Fibroblast of upper back skin (primary cell): ENCODE results near the gene HELZ2.
"Not testable (repeated sequence)": the region's sequence is repeated elsewhere in the genome, so short reads cannot be mapped to it uniquely, and the experiment has no call there.

Source experiments
- DNase-seq: peaks from one replicate; pipeline ENCODE4 v3.0.0-alpha.2; 2013

The HELZ2 gene

GRCh38 chr20:63564036-63564810 is 9.8 kb downstream of the HELZ2 start:
- DNase-seq = no peak

- DNase-seq = no peak
Measured at GRCh38 chr20:63563225-63563935, 10.7 kb downstream of the HELZ2 start.

- no peak for DNase-seq
Measured at GRCh38 chr20:63562461-63563224, 11.4 kb downstream of the HELZ2 start.

- no peak for DNase-seq
Measured at GRCh38 chr20:63561624-63562396, 12.2 kb downstream of the HELZ2 start.

- DNase-seq = no peak
Measured at GRCh38 chr20:63560856-63561609, 13.0 kb downstream of the HELZ2 start.

GRCh38 chr20:63560333-63560805 is 13.7 kb downstream of the HELZ2 start:
- no peak for DNase-seq

- not testable (repeated sequence) for DNase-seq
Measured at GRCh38 chr20:63559485-63560332, 14.3 kb downstream of the HELZ2 start.

GRCh38 chr20:63558804-63559484 is 15.1 kb downstream of the HELZ2 start:
- DNase-seq = no peak

- DNase-seq = no peak
Measured at GRCh38 chr20:63557481-63557891, 16.6 kb downstream of the HELZ2 start.

GRCh38 chr20:63556873-63557478 is 17.1 kb downstream of the HELZ2 start:
- DNase-seq = no peak

- no peak for DNase-seq
Measured at GRCh38 chr20:63555661-63556381, 18.2 kb downstream of the HELZ2 start.

- no peak for DNase-seq
Measured at GRCh38 chr20:63554361-63555278, 19.4 kb downstream of the HELZ2 start.

- no peak for DNase-seq
Measured at GRCh38 chr20:63553933-63554290, 20.1 kb downstream of the HELZ2 start, which contains the start of gene FNDC11. Gene FNDC11 (plus strand): TSS chr20:63554159. CDS start chr20:63555664, 1,505 bp downstream.

- DNase-seq = peak; percentile 73
Measured at GRCh38 chr20:63553251-63553932, 20.6 kb downstream of the HELZ2 start.

- no peak for DNase-seq
Measured at GRCh38 chr20:63552481-63553249, 21.4 kb downstream of the HELZ2 start.

GRCh38 chr20:63551068-63551467 is 23.0 kb downstream of the HELZ2 start:
- no peak for DNase-seq
